Naive thymus-derived CD4-positive, alpha-beta T cell (primary cell): ENCODE results near the gene MORN1. TPM values are rescaled to one million over a fixed set of nuclear protein-coding genes. Genes with fewer than 3 reads are reported as not detected.
"Not testable (repeated sequence)": the region's sequence is repeated elsewhere in the genome, so short reads cannot be mapped to it uniquely, and the experiment has no call there.

Source experiments
- ATAC-seq: fragments of 150-1000 bp; cut with Tn5 transposase; 2 replicates; pipeline ENCODE4 v1.10.0; 2021; ENCODE audit warnings: mild to moderate bottlenecking, moderate library complexity
- CTCF ChIA-PET: fragments of 350-600 bp; sonication (Branson Sonifier 250); formaldehyde crosslinking; loops from one replicate; lab custom pipeline; 2021; ENCODE audit warnings: antibody characterized with exemption; lab: Charles Lee
- POLR2A ChIA-PET: fragments of 350-600 bp; sonication (Branson Sonifier 250); formaldehyde crosslinking; loops from one replicate; lab custom pipeline; 2021; ENCODE audit warnings: antibody characterized with exemption, inconsistent platforms; lab: Charles Lee
- DNase-seq, 9 donors: peaks; one replicate each; pipeline versions ENCODE4 v3.0.0 to v3.0.0-alpha.2; 2020 to 2022; ENCODE audit warnings: mixed read lengths in 1 of 9
- H3K27ac ChIP-seq: one replicate; pipeline ENCODE4 v1.7.0; 2013; ENCODE audit warnings: mild to moderate bottlenecking, low read depth, low read length, moderate library complexity
- H3K27me3 ChIP-seq, 2 donors: one replicate each; pipeline ENCODE4 v1.7.0; 2013; ENCODE audit warnings: low read length in 2 of 2, mild to moderate bottlenecking in 2 of 2, moderate library complexity in 2 of 2; ENCODE audit not compliant: control insufficient read depth in 2 of 2, insufficient read depth in 2 of 2
- H3K36me3 ChIP-seq, 3 experiments: 1 replicate in 2 of 3; 2 replicates in 1 of 3; pipeline ENCODE4 v1.7.0; 2013; ENCODE audit warnings: low read length in 3 of 3, mild to moderate bottlenecking in 3 of 3, moderate library complexity in 1 of 3; ENCODE audit not compliant: insufficient read depth in 3 of 3, control insufficient read depth in 2 of 3
- H3K4me1 ChIP-seq, 2 donors: one replicate each; pipeline ENCODE4 v1.7.0; 2013; ENCODE audit warnings: low read length in 2 of 2, mild to moderate bottlenecking in 2 of 2, moderate library complexity in 1 of 2; ENCODE audit not compliant: control insufficient read depth in 2 of 2, insufficient read depth in 2 of 2
- H3K4me3 ChIP-seq: 2 replicates; pipeline ENCODE4 v1.7.0; 2013; ENCODE audit warnings: mild to moderate bottlenecking, low read length
- H3K9me3 ChIP-seq, 3 experiments: 1 replicate in 2 of 3; 2 replicates in 1 of 3; pipeline ENCODE4 v1.7.0; 2013; ENCODE audit warnings: low read length in 3 of 3; ENCODE audit not compliant: control insufficient read depth in 2 of 3
- H3K27ac Mint-ChIP-seq, 9 donors: one replicate each; pipeline ENCODE4 v1.8.0; 2020 to 2022; ENCODE audit warnings: mixed read lengths in 9 of 9, mild to moderate bottlenecking in 8 of 9, moderate library complexity in 5 of 9, inconsistent platforms in 2 of 9
- H3K27me3 Mint-ChIP-seq, 5 donors: one replicate each; pipeline ENCODE4 v1.8.0; 2021 to 2022; ENCODE audit warnings: mixed read lengths in 5 of 5, mild to moderate bottlenecking in 1 of 5
- H3K36me3 Mint-ChIP-seq, 5 donors: one replicate each; pipeline ENCODE4 v1.8.0; 2020 to 2022; ENCODE audit warnings: mixed read lengths in 5 of 5, mild to moderate bottlenecking in 3 of 5, inconsistent platforms in 1 of 5
- H3K4me1 Mint-ChIP-seq, 7 donors: one replicate each; pipeline ENCODE4 v1.8.0; 2020 to 2022; ENCODE audit warnings: mixed read lengths in 7 of 7, mild to moderate bottlenecking in 3 of 7, inconsistent platforms in 1 of 7
- H3K4me3 Mint-ChIP-seq, 10 donors: one replicate each; pipeline ENCODE4 v1.8.0; 2020 to 2022; ENCODE audit warnings: mild to moderate bottlenecking in 10 of 10, mixed read lengths in 10 of 10, moderate library complexity in 6 of 10, inconsistent platforms in 2 of 10
- H3K9me3 Mint-ChIP-seq, 11 donors: one replicate each; pipeline ENCODE4 v1.8.0; 2020 to 2022; ENCODE audit warnings: mixed read lengths in 11 of 11, mild to moderate bottlenecking in 4 of 11, inconsistent platforms in 1 of 11, moderate library complexity in 1 of 11
- intact Hi-C, 2 donors: fragments of 100-400 bp; cut with micrococcal nuclease; formaldehyde crosslinking; loops; one replicate each; pipeline ENCODE4 v1.15.1; 2023
- polyA plus RNA-seq, 2 donors: library from polyadenylated mRNA; unstranded; fragments of 300-500 nt; fragmentation: Illumina TruSeq; gene quantifications; one replicate each; pipeline ENCODE4 v1.2.3, GENCODE V29; 2021
- total RNA-seq, 6 experiments: library from RNA in 5 of 6; stranded (reverse) in 5 of 6; gene quantifications; 1 replicate in 5 of 6; 2 replicates in 1 of 6; pipeline ENCODE4 v1.2.3 and lab custom pipeline; 2021 to 2026

MORN1 gene
- total and polyA plus RNA-seq, 7 experiments from 2014 or later = 5.0 to 16.4 (median 9.2) TPM

DNA sequence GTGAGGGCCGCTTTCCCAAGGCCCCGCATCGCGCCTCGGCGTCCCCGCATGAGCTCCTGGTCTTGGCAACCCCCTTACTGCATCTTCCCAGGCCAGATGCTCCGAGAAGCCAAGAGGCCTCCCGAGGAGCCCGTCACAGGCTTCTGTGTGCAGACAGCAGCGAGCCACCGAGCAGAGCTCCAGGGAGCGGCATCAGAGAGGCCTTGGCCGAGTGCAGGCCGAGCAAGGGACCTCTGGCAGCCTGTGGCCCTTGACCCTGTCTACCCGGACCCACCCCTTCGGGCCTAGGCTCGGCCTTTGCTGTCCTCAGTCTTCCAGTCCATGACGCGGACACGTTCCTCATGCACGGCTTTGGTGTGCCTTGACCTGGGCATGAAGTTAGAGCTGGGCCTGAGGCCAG, 63.5 kb downstream of the MORN1 start:
- ChIA-PET POLR2A (interaction anchor here (0.7 kb wide), 1 partner anchor 8 kb away, joined by 3 read pairs; no protein-coding TSS in a partner anchor), CTCF (no interaction called here)
- DNase-seq (no peak), ATAC-seq (no peak)
- Mint-ChIP-seq H3K4me1 (peaks cover 0 to 13% (median 5%) of the 10 kb centered on the region in 7 donors), H3K27ac (no peak overlapping the region), H3K4me3 (no peak overlapping the region), H3K9me3 (peaks cover 0 to 2% (median 0%) of the 10 kb centered on the region in 11 donors), H3K27me3 (peaks cover 0 to 7% (median 0%) of the 10 kb centered on the region in 5 donors), H3K36me3 (peaks cover 0 to 7% (median 0%) of the 10 kb centered on the region in 5 donors)
- H3K36me3 ChIP-seq = no peaks in the 10 kb centered on the region
- intact Hi-C loops = no loop called here
- H3K9me3 ChIP-seq = no peaks in the 10 kb centered on the region
- no peaks in the 10 kb centered on the region for H3K27me3 ChIP-seq
- H3K27ac ChIP-seq = no peak overlapping the region
- no peak overlapping the region for H3K4me3 ChIP-seq
- H3K4me1 ChIP-seq = no peaks in the 10 kb centered on the region

DNA sequence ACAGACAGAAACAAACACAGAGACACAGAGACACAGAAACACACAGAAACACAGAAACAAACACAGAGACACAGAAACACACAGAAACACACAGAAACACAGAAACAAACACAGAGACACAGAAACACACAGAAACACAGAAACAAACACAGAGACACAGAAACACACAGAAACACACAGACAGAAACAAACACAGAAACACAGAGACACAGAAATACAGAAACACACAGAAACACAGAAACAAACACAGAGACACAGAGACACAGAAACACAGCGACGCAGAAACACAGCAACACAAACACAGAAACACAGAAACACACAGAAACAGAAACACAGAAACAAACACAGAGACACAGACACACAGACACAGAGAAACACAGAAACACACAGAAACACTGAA, 64.2 kb downstream of the MORN1 start:
- ATAC-seq, DNase-seq, H3K36me3 ChIP-seq, intact Hi-C loops, POLR2A ChIA-PET, H3K27me3 Mint-ChIP-seq, H3K4me3 ChIP-seq, H3K4me3 Mint-ChIP-seq, H3K9me3 ChIP-seq, H3K36me3 Mint-ChIP-seq, H3K27me3 ChIP-seq, H3K4me1 ChIP-seq, H3K27ac ChIP-seq, CTCF ChIA-PET, H3K9me3 Mint-ChIP-seq: not testable (repeated sequence)
- H3K4me1 Mint-ChIP-seq = peaks cover 0 to 13% (median 5%) of the 10 kb centered on the region in 7 donors
- H3K27ac Mint-ChIP-seq = peak overlapping the region in 6 of 9 donors; percentile 4 to 79 (median 28)

- ATAC-seq = no peak
- Mint-ChIP-seq H3K36me3 (peaks cover 0 to 7% (median 0%) of the 10 kb centered on the region in 5 donors), H3K9me3 (peaks cover 0 to 2% (median 0%) of the 10 kb centered on the region in 11 donors), H3K4me3 (no peak overlapping the region), H3K27ac (peak overlapping the region in 1 of 9 donors; percentile 37), H3K27me3 (peaks cover 0 to 7% (median 0%) of the 10 kb centered on the region in 5 donors), H3K4me1 (peaks cover 0 to 13% (median 5%) of the 10 kb centered on the region in 7 donors)
- Histone ChIP-seq H3K4me1 (no peaks in the 10 kb centered on the region), H3K9me3 (no peaks in the 10 kb centered on the region), H3K27ac (no peak overlapping the region), H3K4me3 (no peak overlapping the region), H3K27me3 (no peaks in the 10 kb centered on the region), H3K36me3 (no peaks in the 10 kb centered on the region)
- ChIA-PET CTCF (no interaction called here), POLR2A (no interaction called here)
- intact Hi-C loops = no loop called here
- no peak for DNase-seq
Measured at GRCh38 chr1:2326524-2326923, 64.8 kb downstream of the MORN1 start.

DNA sequence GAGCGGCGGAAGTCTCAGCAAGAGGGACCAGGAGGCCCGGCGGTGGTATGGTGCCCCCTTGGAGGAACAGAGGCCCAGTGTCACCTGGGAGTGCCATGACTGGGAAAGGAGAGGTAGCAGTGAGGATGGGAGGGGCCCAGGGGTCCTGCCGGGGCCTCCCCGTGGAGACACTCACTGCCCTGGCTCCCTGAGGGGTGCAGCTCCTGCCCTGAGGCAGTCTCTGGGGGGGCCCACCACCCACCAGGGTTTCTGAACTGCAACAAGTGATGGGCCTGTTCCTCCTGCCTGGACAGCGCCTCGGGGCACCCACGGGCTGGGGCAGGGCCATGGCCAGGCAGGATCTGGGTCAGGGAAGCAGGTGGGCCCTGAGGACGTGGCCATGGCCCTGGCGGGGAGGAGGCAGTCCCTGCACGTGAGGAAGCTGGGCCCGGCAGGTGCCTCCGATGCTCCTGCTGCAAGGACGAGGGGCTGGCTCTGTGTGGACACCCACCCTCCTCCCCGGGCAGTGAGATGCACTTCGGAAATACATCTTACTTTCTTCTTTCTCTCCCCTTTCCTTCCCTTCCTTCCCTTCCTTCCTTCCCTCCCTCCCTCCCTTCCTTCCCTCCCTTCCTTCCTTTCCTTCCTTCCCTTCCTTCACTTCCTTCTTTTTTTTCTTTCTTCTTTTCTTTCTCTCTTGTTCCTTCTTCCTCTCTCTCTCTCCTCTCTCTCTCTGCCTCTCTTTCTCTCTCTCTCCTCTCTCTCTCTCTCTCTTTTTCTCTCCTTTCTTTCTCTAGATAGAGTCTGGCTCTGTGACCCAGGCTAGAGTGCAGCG, 66.6 kb downstream of the MORN1 start:
- Histone ChIP-seq H3K4me3 (no peak overlapping the region), H3K27ac (no peak overlapping the region), H3K27me3 (no peaks in the 10 kb centered on the region), H3K9me3 (no peaks in the 10 kb centered on the region), H3K4me1 (no peaks in the 10 kb centered on the region), H3K36me3 (no peaks in the 10 kb centered on the region)
- ChIA-PET CTCF (interaction anchor here (0.6 kb wide), 1 partner anchor 14 kb away, joined by 6 read pairs; no protein-coding TSS in a partner anchor), POLR2A (no interaction called here)
- intact Hi-C loops = no loop called here
- ATAC-seq (no peak), DNase-seq (no peak)
- Mint-ChIP-seq H3K4me1 (peaks cover 0 to 13% (median 5%) of the 10 kb centered on the region in 7 donors), H3K36me3 (peaks cover 0 to 7% (median 0%) of the 10 kb centered on the region in 5 donors), H3K4me3 (no peak overlapping the region), H3K9me3 (peaks cover 0 to 2% (median 0%) of the 10 kb centered on the region in 11 donors), H3K27me3 (peaks cover 0 to 7% (median 0%) of the 10 kb centered on the region in 5 donors), H3K27ac (peak overlapping the region in 8 of 9 donors; percentile 36 to 79 (median 60))

- intact Hi-C loops = no loop called here
- Histone ChIP-seq H3K9me3 (no peaks in the 10 kb centered on the region), H3K36me3 (no peaks in the 10 kb centered on the region), H3K4me3 (no peak overlapping the region), H3K4me1 (peaks cover 0 to 4% of the 10 kb centered on the region in 2 donors), H3K27me3 (no peaks in the 10 kb centered on the region), H3K27ac (no peak overlapping the region)
- H3K27me3 Mint-ChIP-seq = peaks cover 0 to 7% (median 0%) of the 10 kb centered on the region in 5 donors
- DNase-seq (no peak), ATAC-seq (no peak)
- H3K27ac Mint-ChIP-seq = no peak overlapping the region
- H3K4me3 Mint-ChIP-seq = no peak overlapping the region
- peaks cover 0 to 13% (median 5%) of the 10 kb centered on the region in 7 donors for H3K4me1 Mint-ChIP-seq
- CTCF ChIA-PET = no interaction called here
- POLR2A ChIA-PET = no interaction called here
- H3K9me3 Mint-ChIP-seq = peaks cover 0 to 2% (median 0%) of the 10 kb centered on the region in 11 donors
- H3K36me3 Mint-ChIP-seq = peaks cover 0 to 7% (median 0%) of the 10 kb centered on the region in 5 donors
Measured at GRCh38 chr1:2323451-2323974, 67.8 kb downstream of the MORN1 start.

GRCh38 chr1:2322581-2323211, 68.7 kb downstream of the MORN1 start:
- intact Hi-C loops = no loop called here
- POLR2A ChIA-PET = no interaction called here
- CTCF ChIA-PET = no interaction called here
- Mint-ChIP-seq H3K36me3 (peaks cover 0 to 7% (median 0%) of the 10 kb centered on the region in 5 donors), H3K9me3 (peaks cover 0 to 2% (median 0%) of the 10 kb centered on the region in 11 donors), H3K27ac (no peak overlapping the region), H3K4me3 (no peak overlapping the region), H3K27me3 (peaks cover 0 to 7% (median 0%) of the 10 kb centered on the region in 5 donors), H3K4me1 (peaks cover 0 to 13% (median 5%) of the 10 kb centered on the region in 7 donors)
- DNase-seq (no peak), ATAC-seq (no peak)
- Histone ChIP-seq H3K27ac (no peak overlapping the region), H3K9me3 (no peaks in the 10 kb centered on the region), H3K4me3 (no peak overlapping the region), H3K27me3 (no peaks in the 10 kb centered on the region), H3K36me3 (no peaks in the 10 kb centered on the region), H3K4me1 (peaks cover 0 to 6% of the 10 kb centered on the region in 2 donors)
